Dendritic cell treated with granulocyte-macrophage colony-stimulating factor and Interleukin-4, amounts not matched to agents 40 ng/mL and 50 ng/mL, for 4 days (primary cell): Measurements from ENCODE around the gene EML3.
"Not testable (repeated sequence)": the region's sequence is repeated elsewhere in the genome, so short reads cannot be mapped to it uniquely, and the experiment has no call there.

ENCODE experiments used
- H3K27ac Mint-ChIP-seq: one replicate; pipeline ENCODE4 v1.8.0; 2022; ENCODE audit warnings: mild to moderate bottlenecking, mixed read lengths
- H3K27me3 Mint-ChIP-seq: one replicate; pipeline ENCODE4 v1.8.0; 2022; ENCODE audit warnings: mild to moderate bottlenecking, mixed read lengths
- H3K36me3 Mint-ChIP-seq: one replicate; pipeline ENCODE4 v1.8.0; 2022; ENCODE audit warnings: low read depth, mixed read lengths
- H3K4me1 Mint-ChIP-seq: one replicate; pipeline ENCODE4 v1.8.0; 2022; ENCODE audit warnings: low read depth, mixed read lengths
- H3K4me3 Mint-ChIP-seq: one replicate; pipeline ENCODE4 v1.8.0; 2022; ENCODE audit warnings: mild to moderate bottlenecking, moderate library complexity, mixed read lengths
- H3K9me3 Mint-ChIP-seq: one replicate; pipeline ENCODE4 v1.8.0; 2022; ENCODE audit warnings: mixed read lengths
- intact Hi-C: fragments of 100-400 bp; cut with micrococcal nuclease; formaldehyde crosslinking; loops from one replicate; pipeline ENCODE4 v1.15.0; 2022

Gene EML3

DNA sequence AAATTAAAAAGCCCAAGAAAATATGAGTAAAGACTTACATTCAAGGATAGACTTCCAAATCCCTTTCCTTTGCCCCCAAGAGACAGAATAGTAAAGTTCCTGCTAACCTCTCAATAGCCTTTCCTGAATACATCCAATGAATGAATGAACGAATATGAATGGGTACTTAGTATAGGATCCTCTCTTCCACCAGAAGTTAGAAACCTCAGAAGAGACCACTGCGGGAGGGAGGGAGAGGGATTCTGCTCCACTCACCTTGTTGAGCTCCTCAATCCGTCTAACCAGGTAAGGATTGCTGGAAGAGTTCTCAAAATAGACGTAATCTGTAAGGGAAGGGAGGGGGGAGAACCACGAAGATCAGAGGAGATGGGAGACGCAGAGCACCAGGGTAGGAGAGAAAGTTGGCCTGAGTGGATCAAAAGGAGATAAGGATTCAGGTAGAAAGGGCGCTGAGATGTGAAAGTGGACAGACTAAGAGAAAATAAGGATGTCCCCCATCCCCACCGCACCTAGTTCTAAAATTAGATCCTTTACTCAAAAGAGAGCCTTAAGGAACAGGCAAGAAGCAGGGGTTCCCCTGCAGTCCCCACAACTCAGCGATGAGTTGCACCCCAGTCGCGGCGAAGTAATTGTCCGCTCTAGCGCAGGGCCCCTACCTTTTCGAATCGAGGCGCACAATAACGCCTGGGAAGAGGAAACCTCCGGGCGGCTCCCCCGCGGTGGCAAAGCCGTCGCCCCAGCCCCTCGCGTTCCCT, 12.0 kb downstream of the EML3 start:
- Mint-ChIP-seq H3K27me3 (no peaks in the 10 kb centered on the region), H3K9me3 (no peaks in the 10 kb centered on the region), H3K36me3 (peaks cover 97% of the 10 kb centered on the region), H3K27ac (peak overlapping the region; percentile 90), H3K4me3 (peak overlapping the region; percentile 85), H3K4me1 (peaks cover 71% of the 10 kb centered on the region)
- intact Hi-C loops: loop anchor here (1.0 kb wide), 1 partner anchor 46 kb away; the partner anchor contains the start of gene GANAB

DNA sequence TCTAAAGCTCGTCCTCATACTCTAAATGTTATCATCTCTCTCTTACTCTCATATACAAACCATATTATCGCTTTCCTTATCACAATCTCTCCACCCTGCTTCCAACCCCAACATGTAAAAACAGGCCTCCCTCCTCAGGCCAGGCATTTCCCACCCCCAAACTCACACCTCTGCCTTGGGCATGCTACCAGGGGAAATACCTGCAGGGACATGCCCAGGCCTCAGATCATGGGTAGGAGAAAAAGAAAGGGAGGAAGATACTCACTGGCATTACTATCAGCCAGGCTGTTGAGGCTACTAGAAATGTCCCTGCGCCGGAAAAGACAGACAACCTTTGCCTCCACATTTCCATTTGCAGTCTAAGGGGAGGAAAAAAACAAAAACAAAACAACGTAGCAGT, 12.7 kb downstream of the EML3 start:
- Mint-ChIP-seq H3K4me3 (peak overlapping the region; percentile 85), H3K4me1 (peaks cover 64% of the 10 kb centered on the region), H3K27me3 (no peaks in the 10 kb centered on the region), H3K36me3 (peaks cover 97% of the 10 kb centered on the region), H3K27ac (peak overlapping the region; percentile 90), H3K9me3 (no peaks in the 10 kb centered on the region)
- intact Hi-C loops: no loop called here

DNA sequence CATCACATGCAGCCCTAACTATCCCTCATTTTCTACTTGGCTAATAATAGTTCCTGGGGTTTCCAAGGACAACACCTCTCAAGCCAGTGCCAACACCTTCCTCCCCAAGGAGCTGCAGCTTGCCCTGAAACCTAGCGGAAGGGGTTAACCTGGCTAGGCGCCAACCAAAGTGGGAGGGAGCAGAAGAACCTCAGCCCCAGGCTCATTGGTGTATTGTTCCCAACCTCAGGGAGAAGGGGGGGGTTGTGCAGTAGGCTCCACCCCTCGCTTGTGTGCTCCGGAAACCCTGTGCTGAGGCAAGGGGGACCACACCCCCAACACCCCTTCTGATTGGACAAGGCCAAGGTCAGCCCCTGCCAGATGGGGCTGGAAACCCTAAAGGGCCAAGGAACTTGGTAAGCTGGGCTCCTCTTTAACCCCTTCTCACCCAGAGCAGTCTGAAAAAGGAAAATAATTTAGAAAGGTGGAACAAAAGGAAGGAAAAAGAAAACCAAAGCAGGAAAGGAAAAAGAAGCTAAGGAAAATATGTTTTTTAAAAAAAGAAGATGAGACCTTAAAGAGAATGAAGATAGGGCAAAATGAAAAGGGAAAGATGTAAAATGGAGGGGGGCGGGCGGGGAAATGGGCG, 13.4 kb downstream of the EML3 start:
- Mint-ChIP-seq H3K4me3 (peak overlapping the region; percentile 85), H3K9me3 (no peaks in the 10 kb centered on the region), H3K27me3 (no peaks in the 10 kb centered on the region), H3K4me1 (peaks cover 64% of the 10 kb centered on the region), H3K36me3 (peaks cover 97% of the 10 kb centered on the region), H3K27ac (peak overlapping the region; percentile 90)
- intact Hi-C loops: no loop called here

DNA sequence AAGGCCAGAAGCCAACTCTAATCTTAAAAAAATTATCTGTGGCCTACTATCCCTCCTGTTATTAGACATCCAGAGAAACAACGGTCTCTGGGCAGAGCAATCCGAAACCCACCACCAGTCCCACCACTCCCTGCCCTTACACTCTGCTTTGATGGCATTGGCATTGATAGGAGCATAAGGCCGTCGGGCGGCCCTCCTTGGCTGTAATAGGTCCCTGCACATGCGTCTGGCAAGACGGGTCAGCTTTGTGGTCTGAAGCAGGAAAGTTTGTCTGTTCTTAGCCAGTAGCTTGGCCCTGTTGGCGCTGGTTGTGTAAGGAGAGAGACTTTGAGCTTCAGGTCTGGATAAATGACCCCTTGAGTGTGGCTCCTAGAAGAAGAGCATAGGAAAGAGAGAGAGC, 17.5 kb downstream of the EML3 start:
- H3K4me1 Mint-ChIP-seq: peaks cover 74% of the 10 kb centered on the region

DNA sequence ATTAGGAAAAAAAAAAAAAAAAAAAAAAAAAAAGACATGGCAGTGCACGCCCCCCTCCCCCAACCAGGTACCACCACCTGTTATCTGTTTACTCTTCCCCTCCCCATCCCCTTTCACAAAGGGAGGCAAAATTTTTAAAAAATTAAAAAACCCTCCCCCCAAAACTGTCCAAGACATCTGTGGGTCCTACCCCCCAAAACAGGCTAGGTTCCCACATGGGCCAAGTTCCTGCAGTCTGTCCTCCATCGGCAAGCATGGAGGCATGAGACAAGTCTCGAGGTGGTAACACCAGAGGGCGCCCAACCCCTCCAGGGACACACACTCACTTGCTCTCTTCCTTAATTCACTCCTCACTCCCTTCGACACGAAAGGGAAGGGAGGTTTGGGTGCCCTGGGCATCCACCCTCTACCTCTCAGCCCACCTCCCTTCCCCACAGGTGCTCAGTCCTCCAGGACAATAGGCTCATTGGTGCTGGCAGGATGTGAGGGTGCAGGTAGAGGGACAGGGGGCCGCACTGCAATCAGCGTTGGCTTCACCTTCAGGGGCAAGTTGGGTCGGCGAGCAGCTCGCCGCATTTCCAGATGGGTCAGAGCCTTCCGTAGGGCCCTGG, 19.0 kb downstream of the EML3 start:
- peaks cover 77% of the 10 kb centered on the region for H3K36me3 Mint-ChIP-seq
- H3K9me3 Mint-ChIP-seq: no peaks in the 10 kb centered on the region
- peaks cover 58% of the 10 kb centered on the region for H3K4me1 Mint-ChIP-seq
- no peaks in the 10 kb centered on the region for H3K27me3 Mint-ChIP-seq
- H3K4me3 Mint-ChIP-seq: peak overlapping the region; percentile 60
- peak overlapping the region; percentile 97 for H3K27ac Mint-ChIP-seq
- intact Hi-C loops: loop anchor here (5.0 kb wide), 2 partner anchors 79 to 114 kb away; partner anchors contain the start of genes BSCL2, GNG3, LBHD1 and UQCC3

More for the DNA sequence above, 17.5 kb downstream of the EML3 start:
- no peaks in the 10 kb centered on the region for H3K27me3 Mint-ChIP-seq
- H3K36me3 Mint-ChIP-seq: peaks cover 85% of the 10 kb centered on the region
- no peak overlapping the region for H3K4me3 Mint-ChIP-seq
- intact Hi-C loops: no loop called here
- H3K27ac Mint-ChIP-seq: peak overlapping the region; percentile 97
- no peaks in the 10 kb centered on the region for H3K9me3 Mint-ChIP-seq

DNA sequence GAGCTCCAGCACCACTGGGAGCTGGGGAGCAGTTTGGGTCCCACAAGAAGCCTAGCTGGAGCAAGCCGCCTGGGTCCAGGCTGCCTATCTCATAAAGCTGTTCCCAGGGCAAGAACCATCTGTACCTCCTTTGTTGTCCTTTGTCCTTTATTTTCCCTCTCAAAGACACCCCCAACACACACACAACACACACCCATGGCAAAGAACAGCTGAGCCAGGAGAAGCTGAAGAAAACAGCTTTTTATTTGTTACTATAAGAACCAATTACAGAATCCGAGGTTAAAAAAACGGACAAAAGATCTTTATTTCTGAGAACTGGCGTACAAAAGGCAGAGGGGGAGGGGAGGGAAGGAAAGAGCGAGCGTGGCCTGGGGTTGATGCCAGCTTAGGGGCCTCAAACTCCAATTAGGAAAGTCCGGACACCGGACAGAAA, 19.6 kb downstream of the EML3 start:
- no peaks in the 10 kb centered on the region for H3K27me3 Mint-ChIP-seq
- H3K4me3 Mint-ChIP-seq: peak overlapping the region; percentile 23
- intact Hi-C loops: loop anchor here (5.0 kb wide), 2 partner anchors 79 to 114 kb away; partner anchors contain the start of genes BSCL2, GNG3, LBHD1 and UQCC3
- H3K36me3 Mint-ChIP-seq: peaks cover 77% of the 10 kb centered on the region
- no peaks in the 10 kb centered on the region for H3K9me3 Mint-ChIP-seq
- peak overlapping the region; percentile 97 for H3K27ac Mint-ChIP-seq
- H3K4me1 Mint-ChIP-seq: peaks cover 53% of the 10 kb centered on the region

DNA sequence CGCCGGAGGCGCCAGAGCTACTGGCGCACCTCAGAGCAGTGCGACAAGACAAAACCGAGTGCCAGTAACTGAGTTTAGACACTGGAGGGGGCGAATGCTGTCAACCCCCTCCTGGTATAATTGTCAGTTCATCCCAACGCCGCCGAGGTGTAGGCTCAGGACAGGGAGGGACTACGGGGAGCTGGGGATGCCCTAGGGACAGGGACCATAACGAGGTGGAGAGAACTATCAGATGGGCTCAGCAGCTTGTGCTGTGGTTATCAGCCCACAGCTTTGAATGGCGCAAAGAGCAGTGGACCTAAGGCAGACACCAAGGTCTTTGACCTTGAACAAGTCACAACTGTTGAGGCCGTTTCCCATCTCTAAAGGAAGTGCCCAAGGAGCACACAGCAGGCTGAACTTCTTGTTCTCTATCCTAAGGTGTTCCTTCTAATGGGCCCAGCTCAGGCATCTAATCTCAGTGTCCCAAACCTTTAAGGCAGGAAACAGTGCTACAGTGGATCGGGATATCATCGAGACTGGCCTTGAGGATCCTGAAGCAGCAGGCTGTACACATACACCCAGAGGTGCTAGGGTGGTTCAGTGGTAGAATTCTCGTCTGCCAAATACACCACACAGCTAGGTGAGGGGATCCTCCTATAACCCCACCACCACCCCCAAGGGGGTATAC, 20.3 kb downstream of the EML3 start:
- peak overlapping the region; percentile 97 for H3K27ac Mint-ChIP-seq
- intact Hi-C loops: loop anchor here (5.0 kb wide), 2 partner anchors 80 to 115 kb away; partner anchors contain the start of genes BSCL2, GNG3, LBHD1 and UQCC3
- peaks cover 46% of the 10 kb centered on the region for H3K4me1 Mint-ChIP-seq
- peak overlapping the region; percentile 91 for H3K4me3 Mint-ChIP-seq
- peaks cover 77% of the 10 kb centered on the region for H3K36me3 Mint-ChIP-seq
- no peaks in the 10 kb centered on the region for H3K27me3 Mint-ChIP-seq
- no peaks in the 10 kb centered on the region for H3K9me3 Mint-ChIP-seq

DNA sequence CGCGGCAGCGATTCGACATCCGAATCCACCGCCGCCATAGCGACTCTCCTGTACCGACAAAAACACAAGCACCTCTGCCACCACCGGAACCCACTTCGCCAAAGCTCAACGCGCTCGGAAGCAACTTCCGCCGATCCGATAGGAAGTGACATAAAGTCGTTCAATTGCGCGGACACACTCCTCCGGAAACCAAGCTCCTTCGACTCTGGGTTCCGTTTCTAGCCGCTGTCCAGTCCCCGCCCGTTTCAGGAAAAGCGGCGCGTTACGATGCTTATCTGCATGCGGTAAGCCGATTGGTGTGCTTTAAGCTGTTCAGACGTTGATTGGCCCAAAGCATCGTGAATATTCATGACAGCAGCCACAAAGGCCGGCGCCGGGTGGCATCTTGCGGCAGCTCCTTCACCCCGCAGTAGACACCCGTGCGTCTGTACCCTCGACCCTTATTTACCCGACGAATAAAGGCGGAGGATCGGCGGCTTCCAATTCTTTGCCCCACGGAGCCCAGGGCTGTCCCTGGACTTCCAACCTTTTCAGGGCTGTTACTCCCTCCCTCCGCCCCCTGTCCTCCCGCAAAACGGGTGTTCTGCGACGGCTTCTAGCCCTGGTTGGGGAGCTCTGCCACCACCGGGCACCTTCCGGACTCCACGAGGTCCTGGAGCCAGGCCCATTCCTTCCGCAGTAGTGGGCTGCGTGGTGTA, 21.0 kb downstream of the EML3 start, which contains the start of gene TUT1:
TUT1 (minus strand) TSS at position 76 of the 698 bp plus-strand sequence; CDS start at position 38, 38 bp downstream.
- intact Hi-C loops: loop anchor here (1.0 to 5.0 kb wide), 3 partner anchors 17 to 116 kb away; partner anchors contain the start of genes BSCL2, GNG3, LBHD1 and UQCC3
- Mint-ChIP-seq H3K27me3 (no peaks in the 10 kb centered on the region), H3K27ac (peak within 1 kb of the TSS; percentile 97), H3K4me1 (peaks cover 39% of the 10 kb centered on the region), H3K36me3 (peaks cover 77% of the 10 kb centered on the region), H3K9me3 (no peaks in the 10 kb centered on the region), H3K4me3 (peak within 1 kb of the TSS; percentile 91)

DNA sequence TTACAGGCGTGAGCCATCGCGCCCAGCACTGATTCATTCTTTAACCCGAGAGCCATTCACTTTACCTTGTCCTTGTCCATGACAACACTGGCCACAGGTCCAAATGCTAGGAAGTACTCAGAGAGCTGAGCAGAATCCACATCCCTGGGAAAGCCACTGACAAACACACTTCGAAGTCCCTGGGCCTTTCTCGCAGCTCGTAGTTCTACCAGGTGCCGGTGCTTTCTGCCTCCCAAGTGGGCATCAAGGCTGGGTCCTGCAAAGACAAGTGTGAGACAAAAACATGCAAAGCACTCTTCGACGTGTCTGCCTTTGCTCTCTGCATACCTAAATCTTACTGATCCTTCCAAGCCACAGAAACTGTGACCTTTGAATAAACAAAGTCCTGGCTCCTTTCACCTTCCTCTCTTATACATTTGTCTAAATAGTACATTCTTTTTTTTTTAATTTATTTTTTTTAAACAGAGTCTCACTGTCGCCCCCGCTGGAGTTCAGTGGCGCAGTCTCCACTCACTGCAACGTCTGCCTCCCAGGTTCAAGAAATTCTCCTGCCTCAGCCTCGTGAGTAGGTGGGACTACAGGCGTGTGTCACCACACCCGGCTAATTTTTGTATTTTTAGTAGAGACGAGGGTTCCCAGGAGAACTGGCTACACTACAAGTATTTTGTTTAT, 23.5 kb downstream of the EML3 start:
- intact Hi-C loops: no loop called here
- peaks cover 30% of the 10 kb centered on the region for H3K4me1 Mint-ChIP-seq

DNA sequence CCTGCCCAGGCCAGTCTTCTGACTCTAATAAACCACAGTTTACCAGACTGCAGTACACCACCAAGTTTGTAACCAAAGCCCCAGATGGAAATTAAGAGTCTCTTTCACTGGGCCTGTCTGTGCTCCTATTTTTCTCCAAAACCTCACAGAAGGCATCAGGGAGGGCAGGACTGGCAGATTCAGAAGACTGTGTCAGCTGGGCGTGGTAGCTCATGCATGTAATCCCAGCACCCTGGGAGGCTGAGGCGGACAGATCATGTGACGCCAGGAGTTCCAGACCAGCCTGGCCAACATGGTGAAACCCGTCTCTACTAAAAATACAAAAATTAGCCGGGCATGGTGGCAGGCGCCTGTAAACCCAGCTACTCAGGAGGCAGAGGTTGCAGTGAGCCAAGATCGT, 27.2 kb downstream of the EML3 start:
- H3K9me3 Mint-ChIP-seq, H3K4me3 Mint-ChIP-seq, intact Hi-C loops, H3K4me1 Mint-ChIP-seq, H3K27ac Mint-ChIP-seq, H3K27me3 Mint-ChIP-seq: not testable (repeated sequence)
- H3K36me3 Mint-ChIP-seq: peaks cover 81% of the 10 kb centered on the region

More for the DNA sequence above, 23.5 kb downstream of the EML3 start:
- Mint-ChIP-seq H3K9me3 (no peaks in the 10 kb centered on the region), H3K4me3 (no peak overlapping the region), H3K27me3 (no peaks in the 10 kb centered on the region), H3K27ac (no peak overlapping the region), H3K36me3 (peaks cover 73% of the 10 kb centered on the region)

DNA sequence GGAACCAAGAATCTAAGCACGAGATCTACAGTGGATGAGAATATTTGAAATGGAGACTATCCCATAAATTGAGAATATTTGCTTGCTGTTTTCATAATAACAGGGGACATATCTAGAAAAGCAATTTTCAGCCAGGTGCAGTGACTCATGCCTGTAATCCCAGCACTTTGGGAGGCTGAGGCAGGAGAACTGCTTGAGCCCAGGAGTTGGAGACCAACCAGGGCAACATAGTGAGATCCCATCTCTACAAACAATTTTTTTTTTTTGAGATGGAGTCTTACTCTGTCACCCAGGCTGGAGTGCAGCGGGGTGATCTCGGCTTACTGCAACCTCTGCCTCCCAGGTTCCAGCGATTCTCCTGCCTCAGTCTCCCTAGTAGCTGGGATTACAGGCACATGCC, 30.8 kb downstream of the EML3 start:
- H3K4me1 Mint-ChIP-seq, intact Hi-C loops, H3K27ac Mint-ChIP-seq, H3K27me3 Mint-ChIP-seq, H3K9me3 Mint-ChIP-seq, H3K4me3 Mint-ChIP-seq: not testable (repeated sequence)
- peaks cover 78% of the 10 kb centered on the region for H3K36me3 Mint-ChIP-seq

DNA sequence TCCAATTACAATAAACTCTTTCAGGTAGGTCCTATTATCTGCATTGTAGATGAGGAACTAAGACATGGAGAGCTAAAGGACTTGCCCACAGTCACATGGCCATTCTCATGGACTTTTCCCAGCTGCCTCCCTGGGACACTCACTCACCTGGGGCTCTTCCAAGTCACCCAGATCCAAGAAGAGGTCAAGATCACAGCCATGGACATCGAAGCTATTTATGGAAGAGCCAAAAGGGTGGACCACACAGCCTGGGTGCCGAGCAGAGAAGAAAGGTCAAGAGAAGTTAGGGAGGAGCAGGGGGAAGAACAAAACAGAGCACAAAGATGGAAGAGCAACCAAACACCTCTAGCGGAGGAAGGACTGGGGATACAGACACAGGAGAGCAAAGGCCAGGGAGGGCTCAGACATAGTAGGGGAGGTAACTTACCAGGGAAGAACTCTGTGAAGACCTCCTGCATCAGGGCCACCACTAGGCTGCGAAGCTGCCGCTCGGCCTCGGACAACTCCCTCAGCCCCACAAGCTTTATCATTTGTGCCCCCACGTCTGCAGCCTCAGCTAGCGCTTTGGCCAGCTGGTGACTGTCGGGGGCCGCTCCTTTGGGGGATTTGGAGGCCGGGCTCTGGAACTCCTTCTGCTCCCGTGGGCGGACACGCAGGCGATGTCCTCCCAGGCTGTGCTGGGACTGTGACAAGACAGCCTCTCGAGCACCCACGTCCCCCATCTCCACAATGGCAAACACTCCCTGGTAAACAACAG, 31.4 kb downstream of the EML3 start:
- H3K27ac Mint-ChIP-seq: no peak overlapping the region
- H3K36me3 Mint-ChIP-seq: peaks cover 78% of the 10 kb centered on the region
- peaks cover 5% of the 10 kb centered on the region for H3K4me1 Mint-ChIP-seq
- no peak overlapping the region for H3K4me3 Mint-ChIP-seq
- no peaks in the 10 kb centered on the region for H3K9me3 Mint-ChIP-seq
- intact Hi-C loops: no loop called here
- no peaks in the 10 kb centered on the region for H3K27me3 Mint-ChIP-seq
